Thyroid gland (tissue), 4 donors: ENCODE measurements around the gene SYNGR3.

Experiments
- POLR2A ChIP-seq, 2 donors: fragments of 450-650 bp; IDR thresholded peaks; one replicate each; pipeline ENCODE4 v1.6.1; 2017; ENCODE audit warnings: antibody characterized with exemption in 2 of 2, mild to moderate bottlenecking in 2 of 2, moderate library complexity in 1 of 2
- TF ChIP-seq, protein P1 (sequence below), 6 experiments: fragments of 200-600 bp in 3 of 6; fragments of 450-650 bp in 3 of 6; sonication (generic) in 3 of 6; IDR thresholded peaks; one replicate each; pipeline ENCODE4 v1.5.1; 2016 to 2019; ENCODE audit warnings: antibody characterized with exemption in 6 of 6, mild to moderate bottlenecking in 2 of 6, inconsistent platforms in 1 of 6, moderate library complexity in 1 of 6

DNA sequence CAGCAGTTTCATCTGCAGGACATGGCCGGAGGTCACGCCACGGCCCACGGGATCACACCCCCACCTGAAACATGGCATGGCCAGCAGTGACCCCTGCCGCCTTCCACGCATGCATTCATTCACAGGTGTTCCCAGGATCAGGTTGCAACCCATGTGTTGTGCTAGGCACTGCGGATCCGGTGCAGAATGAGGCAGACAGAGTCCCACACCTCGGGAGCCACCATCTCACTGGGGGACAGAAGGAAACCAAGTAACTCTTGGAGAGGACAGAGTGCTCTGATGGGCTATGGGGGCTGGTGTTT is 42.5 kb upstream of the SYNGR3 start:
- TF ChIP-seq, protein P1, sequence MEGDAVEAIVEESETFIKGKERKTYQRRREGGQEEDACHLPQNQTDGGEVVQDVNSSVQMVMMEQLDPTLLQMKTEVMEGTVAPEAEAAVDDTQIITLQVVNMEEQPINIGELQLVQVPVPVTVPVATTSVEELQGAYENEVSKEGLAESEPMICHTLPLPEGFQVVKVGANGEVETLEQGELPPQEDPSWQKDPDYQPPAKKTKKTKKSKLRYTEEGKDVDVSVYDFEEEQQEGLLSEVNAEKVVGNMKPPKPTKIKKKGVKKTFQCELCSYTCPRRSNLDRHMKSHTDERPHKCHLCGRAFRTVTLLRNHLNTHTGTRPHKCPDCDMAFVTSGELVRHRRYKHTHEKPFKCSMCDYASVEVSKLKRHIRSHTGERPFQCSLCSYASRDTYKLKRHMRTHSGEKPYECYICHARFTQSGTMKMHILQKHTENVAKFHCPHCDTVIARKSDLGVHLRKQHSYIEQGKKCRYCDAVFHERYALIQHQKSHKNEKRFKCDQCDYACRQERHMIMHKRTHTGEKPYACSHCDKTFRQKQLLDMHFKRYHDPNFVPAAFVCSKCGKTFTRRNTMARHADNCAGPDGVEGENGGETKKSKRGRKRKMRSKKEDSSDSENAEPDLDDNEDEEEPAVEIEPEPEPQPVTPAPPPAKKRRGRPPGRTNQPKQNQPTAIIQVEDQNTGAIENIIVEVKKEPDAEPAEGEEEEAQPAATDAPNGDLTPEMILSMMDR (IDR thresholded peaks at IDR 0.05): no peak
- no peak for TF ChIP-seq POLR2A (IDR thresholded peaks at IDR 0.05)
